Stomach smooth muscle (tissue), 2 donors: Measurements from ENCODE around the gene DSG1.

Experiments
- H3K27ac ChIP-seq: one replicate; pipeline ENCODE4 v1.7.0; 2013; ENCODE audit warnings: mild to moderate bottlenecking, low read length, inconsistent platforms
- H3K27me3 ChIP-seq, 2 donors: one replicate each; pipeline ENCODE4 v1.7.0; 2013; ENCODE audit warnings: low read length in 2 of 2; ENCODE audit not compliant: insufficient read depth in 2 of 2, control insufficient read depth in 1 of 2
- H3K36me3 ChIP-seq, 2 donors: one replicate each; pipeline ENCODE4 v1.7.0; 2013; ENCODE audit warnings: low read length in 2 of 2; ENCODE audit not compliant: control insufficient read depth in 2 of 2, insufficient read depth in 2 of 2
- H3K4me1 ChIP-seq: one replicate; pipeline ENCODE4 v1.7.0; 2013; ENCODE audit warnings: low read length; ENCODE audit not compliant: control insufficient read depth, insufficient read depth
- H3K4me3 ChIP-seq, 2 donors: one replicate each; pipeline ENCODE4 v1.7.0; 2013; ENCODE audit warnings: low read length in 2 of 2
- H3K9ac ChIP-seq, 2 donors: one replicate each; pipeline ENCODE4 v1.7.0; 2013; ENCODE audit warnings: low read length in 2 of 2, mild to moderate bottlenecking in 1 of 2
- H3K9me3 ChIP-seq, 2 donors: one replicate each; pipeline ENCODE4 v1.7.0; 2013; ENCODE audit warnings: low read length in 2 of 2; ENCODE audit not compliant: control insufficient read depth in 2 of 2
- donor health status: healthy.
- donor health status: Pancreatic carcinoma.

The DSG1 gene

DNA sequence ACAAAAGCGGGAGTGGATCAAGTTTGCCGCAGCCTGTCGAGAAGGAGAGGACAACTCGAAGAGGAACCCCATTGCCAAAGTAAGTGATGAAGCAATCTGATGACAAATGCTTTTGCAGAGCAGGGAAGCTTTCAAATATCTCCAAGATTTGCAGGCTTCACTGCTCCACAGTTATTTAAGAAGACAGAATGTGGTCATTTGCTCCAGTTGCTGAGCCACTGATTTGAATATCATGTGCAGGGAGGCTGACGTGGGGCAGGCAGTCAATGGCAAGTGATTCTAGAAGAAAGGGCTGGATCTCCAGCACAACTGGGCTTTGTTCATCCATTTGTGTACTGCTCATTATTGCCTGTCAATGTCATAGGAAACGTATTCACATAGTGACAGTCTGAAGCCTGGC, 68.8 kb downstream of the DSG1 start:
- no peak overlapping the region for H3K27ac ChIP-seq

DNA sequence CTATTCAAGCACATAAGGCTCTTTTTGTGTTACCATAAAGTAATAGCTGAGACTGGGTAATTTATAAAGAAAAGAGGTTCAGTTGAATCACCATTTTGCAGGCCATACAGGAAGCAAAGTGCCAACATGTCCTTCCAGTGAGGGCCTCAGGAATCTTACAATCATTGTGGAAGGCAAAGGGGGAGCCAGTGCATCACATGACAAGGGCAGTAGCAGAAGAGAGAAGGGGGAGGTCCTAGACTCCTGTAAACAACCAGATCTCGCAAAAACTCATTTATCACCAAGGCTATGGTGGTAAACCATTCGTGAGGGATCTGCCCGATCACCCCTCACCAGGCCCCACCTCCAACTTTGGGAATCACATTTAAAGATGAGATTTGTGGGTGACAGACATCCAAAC, 75.3 kb downstream of the DSG1 start:
- no peaks in the 10 kb centered on the region for H3K4me1 ChIP-seq
- no peaks in the 10 kb centered on the region for H3K36me3 ChIP-seq
- H3K27ac ChIP-seq: no peak overlapping the region
- H3K9ac ChIP-seq: no peak overlapping the region
- H3K27me3 ChIP-seq: no peaks in the 10 kb centered on the region
- no peak overlapping the region for H3K4me3 ChIP-seq
- no peaks in the 10 kb centered on the region for H3K9me3 ChIP-seq

More for the DNA sequence above, 68.8 kb downstream of the DSG1 start:
- no peak overlapping the region for H3K9ac ChIP-seq
- H3K27me3 ChIP-seq: no peaks in the 10 kb centered on the region
- H3K36me3 ChIP-seq: no peaks in the 10 kb centered on the region
- H3K4me1 ChIP-seq: no peaks in the 10 kb centered on the region
- no peaks in the 10 kb centered on the region for H3K9me3 ChIP-seq
- no peak overlapping the region for H3K4me3 ChIP-seq

DNA sequence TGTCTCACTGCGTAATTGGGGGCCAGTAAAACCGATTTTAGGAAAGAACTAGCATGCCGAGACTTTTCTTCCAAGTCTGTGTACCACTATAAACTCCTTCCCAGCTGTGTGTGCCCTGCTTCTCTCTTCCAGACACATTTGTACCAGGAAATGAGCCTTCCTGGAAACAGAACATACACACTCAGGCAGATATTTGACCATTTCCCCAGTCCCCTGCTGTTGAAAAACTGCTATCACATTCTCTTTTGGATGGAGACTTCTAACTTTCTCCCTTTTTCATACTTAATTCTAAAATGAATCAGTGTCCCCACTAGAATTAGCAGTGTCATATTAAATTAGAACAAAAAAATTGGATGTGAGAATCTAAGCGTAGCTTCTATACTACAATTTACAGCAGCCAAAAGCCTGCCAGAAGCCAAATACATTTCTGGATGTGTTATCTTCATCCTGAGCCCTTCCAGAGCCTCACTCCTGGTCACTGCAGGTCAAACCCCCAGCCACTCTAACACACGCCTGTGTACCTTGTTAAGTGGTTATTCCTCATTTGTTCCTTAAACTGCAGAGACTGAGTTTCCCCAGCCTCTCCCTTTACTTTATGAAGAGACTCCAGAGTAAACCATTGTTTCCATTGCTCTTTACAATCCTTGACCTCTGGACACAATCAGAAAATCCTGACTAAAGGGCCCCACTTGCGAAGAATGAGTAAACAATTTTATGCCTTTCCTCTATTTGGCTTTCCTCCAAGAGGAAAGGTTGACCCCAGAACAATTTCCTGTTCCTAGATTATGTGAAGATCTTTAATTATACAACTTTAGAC, 79.0 kb downstream of the DSG1 start:
- Histone ChIP-seq H3K4me3 (no peak overlapping the region), H3K36me3 (no peaks in the 10 kb centered on the region), H3K4me1 (no peaks in the 10 kb centered on the region), H3K9me3 (no peaks in the 10 kb centered on the region), H3K9ac (no peak overlapping the region), H3K27ac (no peak overlapping the region), H3K27me3 (no peaks in the 10 kb centered on the region)

DNA sequence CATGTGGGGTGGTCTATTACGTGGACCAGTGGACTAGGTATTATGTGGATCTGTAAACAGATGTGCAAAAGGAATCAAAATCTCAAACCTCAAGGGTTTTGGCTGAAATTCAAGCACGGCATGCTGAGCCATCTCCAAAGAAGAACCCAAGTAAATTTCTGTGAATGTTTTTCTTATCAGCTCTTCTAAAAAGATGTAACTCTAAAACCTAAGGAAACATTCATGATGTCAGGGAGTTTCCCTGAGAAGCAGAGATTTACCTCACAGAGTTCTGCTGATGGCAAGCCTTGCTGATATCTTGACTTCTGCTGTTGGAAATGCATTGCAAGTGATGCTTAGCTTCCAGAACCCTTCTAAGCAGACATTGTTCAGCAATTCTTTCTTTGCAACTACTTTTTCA, 80.2 kb downstream of the DSG1 start:
- Histone ChIP-seq H3K4me1 (no peaks in the 10 kb centered on the region), H3K9me3 (no peaks in the 10 kb centered on the region), H3K36me3 (no peaks in the 10 kb centered on the region), H3K27me3 (no peaks in the 10 kb centered on the region), H3K9ac (no peak overlapping the region), H3K4me3 (no peak overlapping the region), H3K27ac (no peak overlapping the region)

DNA sequence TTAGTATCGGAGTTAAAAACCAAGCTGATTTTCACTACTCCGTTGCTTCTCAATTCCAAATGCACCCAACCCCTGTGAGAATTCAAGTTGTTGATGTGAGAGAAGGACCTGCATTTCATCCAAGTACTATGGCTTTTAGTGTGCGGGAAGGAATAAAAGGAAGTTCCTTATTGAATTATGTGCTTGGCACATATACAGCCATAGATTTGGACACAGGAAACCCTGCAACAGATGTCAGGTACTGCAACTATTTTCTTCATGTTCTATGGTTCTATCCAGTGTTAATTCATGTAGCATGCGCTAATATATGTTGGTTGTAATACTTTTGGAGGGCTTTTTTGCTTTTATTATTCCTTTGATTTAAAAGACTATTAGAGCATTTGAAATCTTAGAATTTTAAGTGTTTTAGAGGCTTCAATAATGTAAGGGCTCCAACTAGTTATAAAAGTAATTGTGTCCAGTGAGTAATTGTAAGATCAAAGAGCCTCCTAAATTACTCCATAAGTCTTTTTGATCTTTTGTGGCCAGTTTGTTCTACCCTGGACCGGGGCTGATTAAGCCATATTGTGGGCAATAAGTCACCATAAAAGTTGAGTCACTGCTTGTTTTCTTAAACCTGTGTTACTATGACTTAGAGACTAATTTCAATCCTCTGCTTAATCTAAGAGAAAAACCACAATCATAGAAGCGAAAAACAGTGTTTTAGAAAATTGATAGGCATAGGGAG, 81.5 kb downstream of the DSG1 start:
- H3K9ac ChIP-seq: no peak overlapping the region
- H3K27ac ChIP-seq: no peak overlapping the region
- no peaks in the 10 kb centered on the region for H3K4me1 ChIP-seq
- H3K4me3 ChIP-seq: no peak overlapping the region
- no peaks in the 10 kb centered on the region for H3K36me3 ChIP-seq
- no peaks in the 10 kb centered on the region for H3K27me3 ChIP-seq
- no peaks in the 10 kb centered on the region for H3K9me3 ChIP-seq

DNA sequence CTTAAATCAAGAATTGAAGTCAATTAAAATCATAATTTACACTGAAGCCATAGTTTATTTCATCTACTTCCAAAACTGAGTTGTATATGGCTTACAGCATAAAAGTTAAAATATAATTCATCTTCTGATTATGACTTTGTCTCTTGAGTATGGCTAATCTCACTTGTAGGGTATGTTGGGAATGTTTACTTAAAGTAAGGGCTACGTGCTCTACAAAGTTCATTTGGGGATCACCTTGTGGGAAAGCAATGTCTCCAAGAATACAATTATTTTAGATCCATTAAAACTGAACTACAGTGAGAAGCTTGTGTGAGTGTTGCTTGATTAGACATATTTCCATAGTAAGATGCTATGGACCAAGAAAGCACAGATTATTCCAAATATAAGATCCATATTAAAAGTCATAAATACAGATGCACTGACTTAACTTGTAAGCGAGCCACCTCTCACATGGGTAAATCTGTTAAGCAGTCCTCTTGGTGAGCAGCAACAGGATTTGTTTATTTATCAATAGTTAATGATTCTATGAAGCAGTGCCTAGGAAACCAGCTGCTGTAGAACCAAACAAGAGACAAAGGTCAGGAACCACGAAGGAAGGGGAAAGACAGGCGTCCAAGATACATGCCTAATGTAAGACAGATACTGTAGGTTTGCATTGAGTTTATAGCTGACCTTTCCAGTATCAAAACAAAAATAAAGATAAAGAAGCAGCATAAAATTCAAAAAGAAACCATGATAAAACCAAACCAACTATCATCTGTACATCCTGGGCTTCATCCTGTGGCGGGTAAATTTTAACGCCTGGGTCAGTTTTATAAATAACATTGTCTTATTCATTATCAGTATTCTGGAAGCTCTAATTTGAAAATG, 83.4 kb downstream of the DSG1 start:
- Histone ChIP-seq H3K9me3 (no peaks in the 10 kb centered on the region), H3K36me3 (no peaks in the 10 kb centered on the region), H3K27ac (no peak overlapping the region), H3K4me1 (no peaks in the 10 kb centered on the region), H3K4me3 (no peak overlapping the region), H3K27me3 (no peaks in the 10 kb centered on the region), H3K9ac (no peak overlapping the region)

DNA sequence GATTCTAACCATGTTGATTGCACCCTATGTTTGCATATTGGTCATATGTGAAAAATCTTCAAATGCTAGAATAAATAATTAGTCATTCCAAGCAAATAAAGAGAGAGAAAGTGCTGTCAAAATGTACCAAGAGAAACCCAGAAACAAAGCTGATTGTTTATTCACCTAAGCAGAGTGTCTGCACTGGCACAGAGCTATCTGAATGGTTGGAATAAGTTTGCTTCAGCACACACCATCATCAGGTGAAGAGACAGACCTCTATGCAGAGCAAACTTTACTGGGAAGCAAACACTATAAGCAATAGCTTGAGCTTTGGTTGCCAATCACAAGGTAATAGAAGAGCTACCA, 84.0 kb downstream of the DSG1 start:
- H3K27ac ChIP-seq: no peak overlapping the region
- no peak overlapping the region for H3K9ac ChIP-seq
- no peaks in the 10 kb centered on the region for H3K9me3 ChIP-seq

DNA sequence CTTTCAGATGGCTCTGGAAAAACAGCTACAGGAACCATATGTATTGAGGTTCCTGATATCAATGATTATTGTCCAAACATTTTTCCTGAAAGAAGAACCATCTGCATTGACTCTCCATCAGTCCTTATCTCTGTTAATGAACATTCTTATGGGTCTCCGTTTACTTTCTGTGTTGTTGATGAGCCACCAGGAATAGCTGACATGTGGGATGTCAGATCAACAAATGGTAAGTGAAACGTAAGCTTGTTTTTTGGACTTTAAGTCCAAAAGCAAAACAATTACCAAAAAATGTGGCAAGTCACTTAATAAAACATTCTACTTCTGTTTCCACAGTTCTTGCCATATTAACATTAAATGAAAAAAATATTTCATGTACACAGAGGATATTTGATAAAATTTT, 85.4 kb downstream of the DSG1 start:
- Histone ChIP-seq H3K9ac (no peak overlapping the region), H3K27me3 (no peaks in the 10 kb centered on the region), H3K4me3 (no peak overlapping the region), H3K9me3 (no peaks in the 10 kb centered on the region), H3K27ac (no peak overlapping the region), H3K4me1 (no peaks in the 10 kb centered on the region), H3K36me3 (no peaks in the 10 kb centered on the region)

More for the DNA sequence above, 84.0 kb downstream of the DSG1 start:
- H3K4me3 ChIP-seq: no peak overlapping the region
- no peaks in the 10 kb centered on the region for H3K36me3 ChIP-seq
- H3K4me1 ChIP-seq: no peaks in the 10 kb centered on the region
- no peaks in the 10 kb centered on the region for H3K27me3 ChIP-seq
